OCI-LY7 (cell line): Measurements from ENCODE around the gene HOGA1.

ENCODE experiments used
- CTCF ChIP-seq: fragments of 200-600 bp; sonication (generic); conservative IDR thresholded peaks from 2 replicates; pipeline ENCODE4 v1.5.1; 2014; ENCODE audit warnings: mild to moderate bottlenecking, antibody characterized with exemption, low read length, moderate library complexity, mixed read lengths
- EZH2phosphoT487 ChIP-seq: fragments of 200-600 bp; sonication (generic); IDR thresholded peaks from 2 replicates; pipeline ENCODE4 v1.6.1; 2018; ENCODE audit warnings: low read depth, borderline replicate concordance, mild to moderate bottlenecking, mixed run types, antibody characterized with exemption, low read length, moderate library complexity, mixed read lengths

- TF ChIP-seq CTCF (no peak), EZH2phosphoT487 (no peak)
Measured at GRCh38 chr10:97584060-97584797, at the start of gene HOGA1.
